Panc1 (cell line): ENCODE measurements around the gene LYRM4. TPM values are rescaled to one million over a fixed set of nuclear protein-coding genes. Genes with fewer than 3 reads are reported as not detected.

Source experiments
- ATAC-seq: fragments of 200-7000 bp; cut with Tn5 transposase; 2 replicates; pipeline ENCODE4 v1.9.1; 2020; ENCODE audit warnings: mild to moderate bottlenecking, moderate library complexity
- BruUV-seq: library from RNA; stranded (reverse); fragments of 400-500 nt; replicated peaks from 2 replicates; lab custom pipeline; 2021; lab: Mats Ljungman, UMichigan
- CTCF ChIA-PET: fragments of 300-600 bp; sonication (Branson Sonifier 250); formaldehyde crosslinking; loops from one replicate; lab custom pipeline; 2022; ENCODE audit warnings: antibody characterized with exemption; lab: Charles Lee
- POLR2A ChIA-PET: fragments of 300-600 bp; sonication (Branson Sonifier 250); formaldehyde crosslinking; loops from one replicate; lab custom pipeline; 2022; ENCODE audit warnings: antibody characterized with exemption; lab: Charles Lee
- DNase-seq: peaks from one replicate; pipeline ENCODE4 v3.0.0-alpha.2; 2010; ENCODE audit warnings: low read depth, low spot score
- H3K27ac ChIP-seq: 2 replicates; pipeline ENCODE4 v1.5.1; 2011; ENCODE audit warnings: mild to moderate bottlenecking, low read length, inconsistent platforms
- H3K27me3 ChIP-seq: fragments of 200-500 bp; sonication (Bioruptor generic); 2 replicates; pipeline ENCODE4 v1.6.0; 2014; ENCODE audit warnings: low read length, inconsistent platforms; ENCODE audit not compliant: control insufficient read depth, insufficient read depth
- H3K36me3 ChIP-seq: fragments of 200-500 bp; sonication (Bioruptor generic); 2 replicates; pipeline ENCODE4 v1.5.1; 2014; ENCODE audit warnings: inconsistent platforms, mild to moderate bottlenecking, low read length, moderate library complexity; ENCODE audit not compliant: control insufficient read depth, insufficient read depth
- H3K4me1 ChIP-seq: 2 replicates; pipeline ENCODE4 v1.5.1; 2011; ENCODE audit warnings: inconsistent platforms, mild to moderate bottlenecking, low read length, moderate library complexity; ENCODE audit not compliant: control insufficient read depth, insufficient read depth
- H3K4me3 ChIP-seq, 2 experiments: 2 replicates each; pipeline ENCODE4 v1.5.1; 2011 to 2012; ENCODE audit warnings: low read depth in 2 of 2, low read length in 2 of 2, mild to moderate bottlenecking in 2 of 2, inconsistent platforms in 1 of 2, moderate library complexity in 1 of 2
- H3K9me3 ChIP-seq: fragments of 200-500 bp; sonication (Bioruptor generic); 2 replicates; pipeline ENCODE4 v1.5.1; 2014; ENCODE audit warnings: low read depth, mild to moderate bottlenecking, inconsistent platforms, low read length, moderate library complexity; ENCODE audit not compliant: control insufficient read depth, insufficient read depth
- POLR2AphosphoS5 ChIP-seq: IDR thresholded peaks from 2 replicates; pipeline ENCODE4 v1.6.1; 2012; ENCODE audit warnings: mild to moderate bottlenecking, low read depth, low read length, moderate library complexity
- SIN3A ChIP-seq: IDR thresholded peaks from 2 replicates; pipeline ENCODE4 v1.6.1; 2012; ENCODE audit warnings: low read depth, mild to moderate bottlenecking, low read length, moderate library complexity, borderline replicate concordance; ENCODE audit not compliant: insufficient read depth
- TCF7L2 ChIP-seq: IDR thresholded peaks from 2 replicates; pipeline ENCODE4 v1.6.1; 2011; ENCODE audit warnings: mild to moderate bottlenecking, low read depth, low read length, inconsistent platforms
- in situ Hi-C: cut with HindIII; loops from 2 replicates; pipeline ENCODE4 v1.10.0; 2016; ENCODE audit warnings: low sequenced_read_pairs, low pct_unique_long_range_greater_than_20kb
- intact Hi-C: fragments of 100-400 bp; cut with micrococcal nuclease; formaldehyde crosslinking; loops from one replicate; pipeline ENCODE4 v1.10.0; 2022; ENCODE audit not compliant: unreplicated experiment
- total RNA-seq: library from RNA; stranded (reverse); gene quantifications from one replicate; pipeline ENCODE4 v1.2.1, GENCODE V29; 2021; ENCODE audit not compliant: unreplicated experiment
- TF ChIP-seq, protein P1 (sequence below): fragments of 450-650 bp; IDR thresholded peaks from 2 replicates; pipeline ENCODE4 v1.5.1; 2017; ENCODE audit warnings: mild to moderate bottlenecking
- TF ChIP-seq, protein P2 (sequence below), 2 experiments: IDR thresholded peaks; 2 replicates each; pipeline ENCODE4 v1.6.1; 2011 to 2012; ENCODE audit warnings: low read depth in 2 of 2, control low read depth in 1 of 2, low read length in 1 of 2, mild to moderate bottlenecking in 1 of 2, moderate library complexity in 1 of 2; ENCODE audit not compliant: insufficient read depth in 1 of 2

Gene LYRM4
- total RNA-seq, 1 experiment from 2014 or later = 27.4 TPM

DNA sequence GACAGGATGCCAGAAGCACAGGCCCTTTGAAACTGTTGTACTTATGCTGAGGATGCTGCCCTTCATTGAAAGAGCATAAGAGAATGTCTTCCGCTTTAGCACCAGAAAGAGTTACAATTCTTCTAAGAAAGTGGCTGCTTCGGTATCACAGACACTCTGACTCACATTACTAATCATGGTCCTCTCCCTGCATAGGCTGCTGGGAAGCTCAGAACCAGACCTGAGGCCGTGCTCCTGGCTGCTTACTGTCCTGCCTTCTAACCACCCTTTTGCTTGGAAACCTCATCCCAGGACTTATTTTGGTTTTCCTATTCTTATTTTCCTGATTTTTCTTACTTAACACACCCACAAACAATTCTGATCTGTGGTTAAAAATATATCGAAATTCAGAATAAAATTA lies 22.9 kb downstream of the LYRM4 start:
- ATAC-seq = no peak
- Histone ChIP-seq H3K9me3 (no peaks in the 10 kb centered on the region), H3K4me3 (no peak overlapping the region), H3K27me3 (no peaks in the 10 kb centered on the region), H3K4me1 (no peaks in the 10 kb centered on the region), H3K36me3 (no peaks in the 10 kb centered on the region), H3K27ac (no peak overlapping the region)
- in situ Hi-C loops (no loop called here), intact Hi-C loops (no loop called here)
- ChIA-PET CTCF (no interaction called here), POLR2A (no interaction called here)
- DNase-seq = no peak
- no TSS peak for BruUV-seq
- TF ChIP-seq, protein P1, sequence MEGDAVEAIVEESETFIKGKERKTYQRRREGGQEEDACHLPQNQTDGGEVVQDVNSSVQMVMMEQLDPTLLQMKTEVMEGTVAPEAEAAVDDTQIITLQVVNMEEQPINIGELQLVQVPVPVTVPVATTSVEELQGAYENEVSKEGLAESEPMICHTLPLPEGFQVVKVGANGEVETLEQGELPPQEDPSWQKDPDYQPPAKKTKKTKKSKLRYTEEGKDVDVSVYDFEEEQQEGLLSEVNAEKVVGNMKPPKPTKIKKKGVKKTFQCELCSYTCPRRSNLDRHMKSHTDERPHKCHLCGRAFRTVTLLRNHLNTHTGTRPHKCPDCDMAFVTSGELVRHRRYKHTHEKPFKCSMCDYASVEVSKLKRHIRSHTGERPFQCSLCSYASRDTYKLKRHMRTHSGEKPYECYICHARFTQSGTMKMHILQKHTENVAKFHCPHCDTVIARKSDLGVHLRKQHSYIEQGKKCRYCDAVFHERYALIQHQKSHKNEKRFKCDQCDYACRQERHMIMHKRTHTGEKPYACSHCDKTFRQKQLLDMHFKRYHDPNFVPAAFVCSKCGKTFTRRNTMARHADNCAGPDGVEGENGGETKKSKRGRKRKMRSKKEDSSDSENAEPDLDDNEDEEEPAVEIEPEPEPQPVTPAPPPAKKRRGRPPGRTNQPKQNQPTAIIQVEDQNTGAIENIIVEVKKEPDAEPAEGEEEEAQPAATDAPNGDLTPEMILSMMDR = no peak
- TF ChIP-seq, protein P2, sequence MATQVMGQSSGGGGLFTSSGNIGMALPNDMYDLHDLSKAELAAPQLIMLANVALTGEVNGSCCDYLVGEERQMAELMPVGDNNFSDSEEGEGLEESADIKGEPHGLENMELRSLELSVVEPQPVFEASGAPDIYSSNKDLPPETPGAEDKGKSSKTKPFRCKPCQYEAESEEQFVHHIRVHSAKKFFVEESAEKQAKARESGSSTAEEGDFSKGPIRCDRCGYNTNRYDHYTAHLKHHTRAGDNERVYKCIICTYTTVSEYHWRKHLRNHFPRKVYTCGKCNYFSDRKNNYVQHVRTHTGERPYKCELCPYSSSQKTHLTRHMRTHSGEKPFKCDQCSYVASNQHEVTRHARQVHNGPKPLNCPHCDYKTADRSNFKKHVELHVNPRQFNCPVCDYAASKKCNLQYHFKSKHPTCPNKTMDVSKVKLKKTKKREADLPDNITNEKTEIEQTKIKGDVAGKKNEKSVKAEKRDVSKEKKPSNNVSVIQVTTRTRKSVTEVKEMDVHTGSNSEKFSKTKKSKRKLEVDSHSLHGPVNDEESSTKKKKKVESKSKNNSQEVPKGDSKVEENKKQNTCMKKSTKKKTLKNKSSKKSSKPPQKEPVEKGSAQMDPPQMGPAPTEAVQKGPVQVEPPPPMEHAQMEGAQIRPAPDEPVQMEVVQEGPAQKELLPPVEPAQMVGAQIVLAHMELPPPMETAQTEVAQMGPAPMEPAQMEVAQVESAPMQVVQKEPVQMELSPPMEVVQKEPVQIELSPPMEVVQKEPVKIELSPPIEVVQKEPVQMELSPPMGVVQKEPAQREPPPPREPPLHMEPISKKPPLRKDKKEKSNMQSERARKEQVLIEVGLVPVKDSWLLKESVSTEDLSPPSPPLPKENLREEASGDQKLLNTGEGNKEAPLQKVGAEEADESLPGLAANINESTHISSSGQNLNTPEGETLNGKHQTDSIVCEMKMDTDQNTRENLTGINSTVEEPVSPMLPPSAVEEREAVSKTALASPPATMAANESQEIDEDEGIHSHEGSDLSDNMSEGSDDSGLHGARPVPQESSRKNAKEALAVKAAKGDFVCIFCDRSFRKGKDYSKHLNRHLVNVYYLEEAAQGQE (IDR thresholded peaks at IDR 0.05; ENCODE audit: insufficient read depth in 1 of 2, low read depth in 2 of 2, low read length in 1 of 2) = no peak
- TF ChIP-seq TCF7L2 (no peak), SIN3A (no peak), POLR2AphosphoS5 (no peak)

DNA sequence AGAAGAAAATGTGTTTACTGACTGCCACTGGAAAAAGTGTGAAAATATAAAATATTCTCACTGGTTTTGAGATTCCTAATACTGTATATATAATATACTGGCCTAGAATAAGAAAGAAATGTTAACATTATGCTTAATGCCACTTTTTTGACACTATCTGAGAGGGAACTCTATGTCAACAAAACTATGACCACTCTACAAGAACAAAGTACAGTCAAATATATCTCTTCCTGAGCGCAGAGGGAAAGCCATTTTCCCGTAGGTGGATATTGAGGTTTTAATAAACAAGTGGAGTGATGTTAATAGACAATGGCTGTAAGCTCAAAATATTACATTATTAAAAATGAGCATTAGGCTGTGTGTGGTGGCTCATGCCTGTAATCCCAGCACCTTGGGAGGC lies 24.9 kb downstream of the LYRM4 start:
- ChIA-PET POLR2A (no interaction called here), CTCF (no interaction called here)
- no peaks in the 10 kb centered on the region for H3K27me3 ChIP-seq
- H3K9me3 ChIP-seq = no peaks in the 10 kb centered on the region
- in situ Hi-C loops (no loop called here), intact Hi-C loops (no loop called here)
- H3K4me3 ChIP-seq = no peak overlapping the region
- no peaks in the 10 kb centered on the region for H3K36me3 ChIP-seq
- no peak for TF ChIP-seq TCF7L2
- TF ChIP-seq, protein P2 (IDR thresholded peaks at IDR 0.05; ENCODE audit: insufficient read depth in 1 of 2, low read depth in 2 of 2, low read length in 1 of 2) = no peak
- TF ChIP-seq, protein P1 = no peak
- ATAC-seq = no peak
- no TSS peak for BruUV-seq
- H3K27ac ChIP-seq = no peak overlapping the region
- no peak for DNase-seq
- no peaks in the 10 kb centered on the region for H3K4me1 ChIP-seq
